HepG2 (cell line): Measurements from ENCODE around the gene SECTM1. TPM values are rescaled to one million over a fixed set of nuclear protein-coding genes. Genes with fewer than 3 reads are reported as not detected.

Experiments
- CBFB ChIP-seq: sonication (generic); formaldehyde crosslinking; IDR thresholded peaks from 2 replicates; pipeline ENCODE4 v1.4.0; 2020; ENCODE audit warnings: missing genetic modification reagents
- HNRNPLL ChIP-seq: fragments of 200-400 bp; formaldehyde crosslinking; IDR thresholded peaks from 2 replicates; pipeline ENCODE4 v1.6.1; 2017; ENCODE audit warnings: mild to moderate bottlenecking, low read depth, low read length; ENCODE audit not compliant: poor library complexity, severe bottlenecking
- IKZF4 ChIP-seq: sonication (generic); formaldehyde crosslinking; IDR thresholded peaks from 2 replicates; pipeline ENCODE4 v1.5.1; 2020; ENCODE audit warnings: borderline replicate concordance, mild to moderate bottlenecking, low read depth, missing genetic modification reagents; ENCODE audit errors: not compliant biosample characterization
- KDM5A ChIP-seq: fragments of 200-600 bp; sonication (generic); IDR thresholded peaks from 2 replicates; pipeline ENCODE4 v1.7.0; 2018; ENCODE audit warnings: antibody characterized with exemption, mild to moderate bottlenecking, low read length, borderline replicate concordance
- PAF1 ChIP-seq: IDR thresholded peaks from 2 replicates; pipeline ENCODE4 v1.6.1; 2016; ENCODE audit warnings: missing genetic modification reagents, missing compliant biosample characterization
- SAFB2 ChIP-seq: sonication (generic); formaldehyde crosslinking; IDR thresholded peaks from 2 replicates; pipeline ENCODE4 v1.5.1; 2020; ENCODE audit warnings: missing genetic modification reagents, low read depth, mild to moderate bottlenecking, borderline replicate concordance
- SALL1 ChIP-seq: sonication (generic); formaldehyde crosslinking; IDR thresholded peaks from 2 replicates; pipeline ENCODE4 v1.8.0; 2022; ENCODE audit warnings: mild to moderate bottlenecking, missing genetic modification reagents
- SYNCRIP ChIP-seq: fragments of 200-400 bp; formaldehyde crosslinking; IDR thresholded peaks from 2 replicates; pipeline ENCODE4 v1.6.1; 2018; ENCODE audit warnings: mild to moderate bottlenecking, low read depth, low read length; ENCODE audit not compliant: insufficient read depth
- ZBTB1 ChIP-seq: sonication (generic); formaldehyde crosslinking; IDR thresholded peaks from 2 replicates; pipeline ENCODE4 v1.4.0; 2020; ENCODE audit warnings: missing genetic modification reagents, borderline replicate concordance
- ZFP36L2 ChIP-seq: sonication (generic); formaldehyde crosslinking; IDR thresholded peaks from 2 replicates; pipeline ENCODE4 v1.4.0; 2020; ENCODE audit warnings: missing genetic modification reagents
- ZNF101 ChIP-seq: sonication (generic); formaldehyde crosslinking; IDR thresholded peaks from 2 replicates; pipeline ENCODE4 v1.4.0; 2020; ENCODE audit warnings: mild to moderate bottlenecking, low read depth, missing genetic modification reagents, borderline replicate concordance
- ZNF205 ChIP-seq: IDR thresholded peaks from 2 replicates; pipeline ENCODE4 v1.6.1; 2018; ENCODE audit warnings: missing biosample characterization, missing genetic modification reagents
- ZNF230 ChIP-seq: sonication (generic); formaldehyde crosslinking; IDR thresholded peaks from 2 replicates; pipeline ENCODE4 v1.4.0; 2020; ENCODE audit warnings: mild to moderate bottlenecking, missing genetic modification reagents
- ZNF383 ChIP-seq: sonication (generic); formaldehyde crosslinking; IDR thresholded peaks from 2 replicates; pipeline ENCODE4 v1.4.0; 2020; ENCODE audit warnings: missing genetic modification reagents, mild to moderate bottlenecking, borderline replicate concordance
- ZNF468 ChIP-seq: sonication (generic); formaldehyde crosslinking; IDR thresholded peaks from 2 replicates; pipeline ENCODE4 v1.8.0; 2022; ENCODE audit warnings: mild to moderate bottlenecking, moderate library complexity, missing genetic modification reagents
- ZNF563 ChIP-seq: sonication (generic); formaldehyde crosslinking; IDR thresholded peaks from 2 replicates; pipeline ENCODE4 v1.8.0; 2022; ENCODE audit warnings: mild to moderate bottlenecking, moderate library complexity, missing genetic modification reagents
- ZNF720 ChIP-seq: sonication (generic); formaldehyde crosslinking; IDR thresholded peaks from 2 replicates; pipeline ENCODE4 v1.4.0; 2020; ENCODE audit warnings: missing genetic modification reagents
- ZSCAN31 ChIP-seq: sonication (generic); formaldehyde crosslinking; IDR thresholded peaks from 2 replicates; pipeline ENCODE4 v1.5.0; 2020; ENCODE audit warnings: low read depth, mild to moderate bottlenecking, missing genetic modification reagents
- polyA plus RNA-seq, 8 experiments: library from polyadenylated mRNA; depleted of rRNA in 3 of 8; stranded (reverse) in 7 of 8; unstranded in 1 of 8; fragments of >200 nt; fragmentation: Illumina TruSeq in 4 of 8; extraction: Trizol in 4 of 8; gene quantifications; 2 replicates each; pipeline versions ENCODE4 v1.2.1 to v1.2.3, GENCODE V29; 2011 to 2016; ENCODE audit warnings: low read depth in 4 of 8, missing spikeins in 1 of 8, mixed read lengths in 1 of 8; ENCODE audit not compliant: insufficient read depth in 1 of 8
- total RNA-seq, 5 experiments: library from RNA; depleted of rRNA; stranded (reverse); fragments of >200 nt; fragmentation: Illumina TruSeq; extraction: Trizol; gene quantifications; 2 replicates each; pipeline ENCODE4 v1.2.3, GENCODE V29; 2016; ENCODE audit warnings: low read depth in 1 of 5
- TF ChIP-seq, protein P1 (sequence below): sonication (generic); formaldehyde crosslinking; IDR thresholded peaks from 2 replicates; pipeline ENCODE4 v1.5.1; 2020; ENCODE audit warnings: mild to moderate bottlenecking, missing genetic modification reagents
- TF ChIP-seq, protein P2 (sequence below): conservative IDR thresholded peaks from 2 replicates; pipeline ENCODE4 v1.6.1; 2018; ENCODE audit warnings: missing genetic modification reagents
- TF ChIP-seq, protein P3 (sequence below): fragments of 450-650 bp; IDR thresholded peaks from 2 replicates; pipeline ENCODE4 v1.6.1; 2017
- TF ChIP-seq, protein P4 (sequence below): IDR thresholded peaks from 2 replicates; pipeline ENCODE4 v1.6.1; 2012; ENCODE audit warnings: low read depth, low read length, improper control_type of control experiment

SECTM1 gene
- total and polyA plus RNA-seq, 2 of the 13 experiments (the other 11 are each of a cell fraction or from before 2014, with no cell fraction given), result 3.5 to 5.3 TPM

DNA sequence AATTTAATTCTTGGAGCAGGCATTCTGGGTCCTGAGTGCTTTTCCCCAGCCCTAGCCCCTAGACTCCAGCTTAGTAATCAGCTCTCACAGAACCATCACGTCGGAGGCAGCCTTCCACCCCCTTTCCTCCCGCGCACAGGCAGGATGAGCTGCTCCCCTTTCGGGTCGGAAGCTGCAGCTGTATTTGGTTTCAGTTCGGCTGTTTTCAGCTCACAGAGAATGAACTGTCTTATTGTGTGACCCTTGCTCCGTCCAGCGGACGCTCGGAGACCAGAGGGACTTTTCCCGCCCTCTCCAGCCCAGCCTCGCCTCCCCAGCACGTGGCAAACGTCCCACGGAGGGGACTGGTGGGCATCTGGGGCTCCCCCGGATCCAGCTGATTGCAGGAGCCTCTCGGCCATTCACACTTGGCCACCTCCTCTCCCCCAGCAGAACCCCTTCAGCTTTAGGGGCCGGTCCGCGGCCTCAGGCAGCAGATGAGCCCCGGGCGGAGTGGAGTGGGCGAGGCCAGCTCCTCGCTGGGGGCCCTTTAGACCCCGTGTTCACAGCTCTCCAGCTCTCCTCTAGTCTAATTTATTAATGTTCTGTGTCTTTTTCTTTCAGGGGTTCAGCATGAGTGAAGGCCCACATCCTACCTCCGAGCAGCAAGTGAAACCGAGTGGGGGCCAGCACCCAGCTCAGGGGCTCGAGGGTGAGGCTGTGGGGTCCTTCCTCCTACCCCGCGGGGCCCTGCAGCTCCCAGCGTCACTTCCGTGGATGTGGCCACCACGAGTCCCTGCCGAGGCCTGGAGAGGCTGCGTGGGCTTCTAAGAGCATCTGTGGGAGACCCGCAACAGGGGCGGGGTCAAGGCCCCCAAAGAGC, 37.1 kb upstream of the SECTM1 start (continued):
- no peak for TF ChIP-seq KDM5A
- TF ChIP-seq IKZF4 (CRISPR knock-in tag), result peak; percentile 74
- TF ChIP-seq, protein P1, sequence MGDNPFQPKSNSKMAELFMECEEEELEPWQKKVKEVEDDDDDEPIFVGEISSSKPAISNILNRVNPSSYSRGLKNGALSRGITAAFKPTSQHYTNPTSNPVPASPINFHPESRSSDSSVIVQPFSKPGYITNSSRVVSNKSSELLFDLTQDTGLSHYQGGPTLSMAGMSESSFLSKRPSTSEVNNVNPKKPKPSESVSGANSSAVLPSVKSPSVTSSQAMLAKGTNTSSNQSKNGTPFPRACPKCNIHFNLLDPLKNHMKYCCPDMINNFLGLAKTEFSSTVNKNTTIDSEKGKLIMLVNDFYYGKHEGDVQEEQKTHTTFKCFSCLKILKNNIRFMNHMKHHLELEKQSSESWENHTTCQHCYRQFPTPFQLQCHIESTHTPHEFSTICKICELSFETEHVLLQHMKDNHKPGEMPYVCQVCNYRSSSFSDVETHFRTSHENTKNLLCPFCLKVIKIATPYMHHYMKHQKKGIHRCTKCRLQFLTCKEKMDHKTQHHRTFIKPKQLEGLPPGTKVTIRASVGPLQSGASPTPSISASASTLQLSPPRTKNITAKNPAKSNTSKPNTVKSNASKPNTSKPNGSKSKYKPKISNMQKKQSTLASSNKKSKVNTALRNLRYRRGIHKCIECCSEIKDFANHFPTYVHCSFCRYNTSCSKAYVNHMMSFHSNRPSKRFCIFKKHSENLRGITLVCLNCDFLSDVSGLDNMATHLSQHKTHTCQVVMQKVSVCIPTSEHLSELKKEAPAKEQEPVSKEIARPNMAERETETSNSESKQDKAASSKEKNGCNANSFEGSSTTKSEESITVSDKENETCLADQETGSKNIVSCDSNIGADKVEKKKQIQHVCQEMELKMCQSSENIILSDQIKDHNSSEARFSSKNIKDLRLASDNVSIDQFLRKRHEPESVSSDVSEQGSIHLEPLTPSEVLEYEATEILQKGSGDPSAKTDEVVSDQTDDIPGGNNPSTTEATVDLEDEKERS (CRISPR knock-in tag), result peak; percentile 80; the same call in 1 of the 2 replicates
- TF ChIP-seq, protein P2, sequence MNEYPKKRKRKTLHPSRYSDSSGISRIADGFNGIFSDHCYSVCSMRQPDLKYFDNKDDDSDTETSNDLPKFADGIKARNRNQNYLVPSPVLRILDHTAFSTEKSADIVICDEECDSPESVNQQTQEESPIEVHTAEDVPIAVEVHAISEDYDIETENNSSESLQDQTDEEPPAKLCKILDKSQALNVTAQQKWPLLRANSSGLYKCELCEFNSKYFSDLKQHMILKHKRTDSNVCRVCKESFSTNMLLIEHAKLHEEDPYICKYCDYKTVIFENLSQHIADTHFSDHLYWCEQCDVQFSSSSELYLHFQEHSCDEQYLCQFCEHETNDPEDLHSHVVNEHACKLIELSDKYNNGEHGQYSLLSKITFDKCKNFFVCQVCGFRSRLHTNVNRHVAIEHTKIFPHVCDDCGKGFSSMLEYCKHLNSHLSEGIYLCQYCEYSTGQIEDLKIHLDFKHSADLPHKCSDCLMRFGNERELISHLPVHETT (CRISPR knock-in tag), result no peak; the same call in 1 of the 2 replicates
- peak; percentile 87 for TF ChIP-seq ZNF563 (CRISPR knock-in tag)
- TF ChIP-seq SYNCRIP, result no peak
- no peak for TF ChIP-seq ZNF101 (CRISPR knock-in tag)
- TF ChIP-seq, protein P3, sequence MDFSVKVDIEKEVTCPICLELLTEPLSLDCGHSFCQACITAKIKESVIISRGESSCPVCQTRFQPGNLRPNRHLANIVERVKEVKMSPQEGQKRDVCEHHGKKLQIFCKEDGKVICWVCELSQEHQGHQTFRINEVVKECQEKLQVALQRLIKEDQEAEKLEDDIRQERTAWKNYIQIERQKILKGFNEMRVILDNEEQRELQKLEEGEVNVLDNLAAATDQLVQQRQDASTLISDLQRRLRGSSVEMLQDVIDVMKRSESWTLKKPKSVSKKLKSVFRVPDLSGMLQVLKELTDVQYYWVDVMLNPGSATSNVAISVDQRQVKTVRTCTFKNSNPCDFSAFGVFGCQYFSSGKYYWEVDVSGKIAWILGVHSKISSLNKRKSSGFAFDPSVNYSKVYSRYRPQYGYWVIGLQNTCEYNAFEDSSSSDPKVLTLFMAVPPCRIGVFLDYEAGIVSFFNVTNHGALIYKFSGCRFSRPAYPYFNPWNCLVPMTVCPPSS, result no peak
- peak; percentile 98 for TF ChIP-seq SALL1 (CRISPR knock-in tag)
- TF ChIP-seq SAFB2, result no peak
- TF ChIP-seq ZNF720 (CRISPR knock-in tag), result no peak
- TF ChIP-seq, protein P4, sequence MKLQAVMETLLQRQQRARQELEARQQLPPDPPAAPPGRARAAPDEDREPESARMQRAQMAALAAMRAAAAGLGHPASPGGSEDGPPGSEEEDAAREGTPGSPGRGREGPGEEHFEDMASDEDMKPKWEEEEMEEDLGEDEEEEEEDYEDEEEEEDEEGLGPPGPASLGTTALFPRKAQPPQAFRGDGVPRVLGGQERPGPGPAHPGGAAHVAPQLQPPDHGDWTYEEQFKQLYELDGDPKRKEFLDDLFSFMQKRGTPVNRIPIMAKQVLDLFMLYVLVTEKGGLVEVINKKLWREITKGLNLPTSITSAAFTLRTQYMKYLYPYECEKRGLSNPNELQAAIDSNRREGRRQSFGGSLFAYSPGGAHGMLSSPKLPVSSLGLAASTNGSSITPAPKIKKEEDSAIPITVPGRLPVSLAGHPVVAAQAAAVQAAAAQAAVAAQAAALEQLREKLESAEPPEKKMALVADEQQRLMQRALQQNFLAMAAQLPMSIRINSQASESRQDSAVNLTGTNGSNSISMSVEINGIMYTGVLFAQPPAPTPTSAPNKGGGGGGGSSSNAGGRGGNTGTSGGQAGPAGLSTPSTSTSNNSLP, result no peak
- no peak for TF ChIP-seq ZNF468
- TF ChIP-seq ZFP36L2 (CRISPR knock-in tag), result no peak
- TF ChIP-seq ZNF383 (CRISPR knock-in tag), result no peak
- TF ChIP-seq HNRNPLL, result peak; percentile 41
- no peak for TF ChIP-seq ZBTB1
- TF ChIP-seq PAF1 (CRISPR knock-in tag), result no peak
- TF ChIP-seq ZSCAN31 (CRISPR knock-in tag), result peak; percentile 53; the same call in 1 of the 2 replicates
- peak; percentile 90 for TF ChIP-seq ZNF205 (CRISPR knock-in tag)
- TF ChIP-seq CBFB (CRISPR knock-in tag), result no peak
- peak; percentile 98 for TF ChIP-seq ZNF230 (CRISPR knock-in tag)
